GM23338 (cell line): ENCODE data around the gene APOBEC4. TPM values are rescaled to one million over a fixed set of nuclear protein-coding genes. Genes with fewer than 3 reads are reported as not detected.
A peak's percentile ranks its signal among the peaks of the same experiment; 100 is the strongest.

ENCODE experiments used
- ATAC-seq: fragments of 200-7000 bp; cut with Tn5 transposase; 3 replicates; pipeline ENCODE4 v1.9.1; 2020
- DNase-seq: peaks from one replicate; pipeline ENCODE4 v3.0.0-alpha.2; 2015; ENCODE audit warnings: low spot score
- H2AFZ ChIP-seq: fragments of 200-600 bp; sonication (generic); 2 replicates; pipeline ENCODE4 v1.8.0; 2016; ENCODE audit warnings: antibody characterized with exemption, mild to moderate bottlenecking, moderate library complexity
- H3F3A ChIP-seq: fragments of 200-600 bp; sonication (generic); replicated peaks from 2 replicates; pipeline ENCODE4 v1.8.0; 2017; ENCODE audit warnings: antibody characterized with exemption, mixed run types, low read depth
- H3K27ac ChIP-seq: fragments of 200-600 bp; sonication (generic); 2 replicates; pipeline ENCODE4 v1.6.1; 2016; ENCODE audit warnings: low read depth
- H3K27me3 ChIP-seq: fragments of 200-600 bp; sonication (generic); 2 replicates; pipeline ENCODE4 v1.8.0; 2016; ENCODE audit warnings: mild to moderate bottlenecking, mixed run types, moderate library complexity; ENCODE audit not compliant: insufficient read depth
- H3K36me3 ChIP-seq: fragments of 200-600 bp; sonication (generic); 2 replicates; pipeline ENCODE4 v1.8.0; 2016; ENCODE audit warnings: mild to moderate bottlenecking; ENCODE audit not compliant: insufficient read depth
- H3K4me1 ChIP-seq: fragments of 200-600 bp; sonication (generic); 2 replicates; pipeline ENCODE4 v1.8.0; 2016; ENCODE audit warnings: mild to moderate bottlenecking, moderate library complexity; ENCODE audit not compliant: insufficient read depth
- H3K4me2 ChIP-seq: fragments of 200-600 bp; sonication (generic); 2 replicates; pipeline ENCODE4 v1.7.1; 2017; ENCODE audit warnings: mixed run types
- H3K4me3 ChIP-seq: fragments of 200-600 bp; sonication (generic); 2 replicates; pipeline ENCODE4 v1.6.1; 2016; ENCODE audit warnings: mixed run types
- H3K79me2 ChIP-seq: fragments of 200-600 bp; sonication (generic); replicated peaks from 2 replicates; pipeline ENCODE4 v1.8.0; 2017; ENCODE audit warnings: mild to moderate bottlenecking; ENCODE audit not compliant: insufficient read depth
- H3K9me2 ChIP-seq: fragments of 200-600 bp; sonication (generic); 2 replicates; pipeline ENCODE4 v1.8.0; 2017; ENCODE audit not compliant: insufficient read depth
- H4K20me1 ChIP-seq: fragments of 200-600 bp; sonication (generic); replicated peaks from 2 replicates; pipeline ENCODE4 v1.8.0; 2017; ENCODE audit warnings: mild to moderate bottlenecking; ENCODE audit not compliant: insufficient read depth
- H3K27ac Mint-ChIP-seq: 2 replicates; pipeline ENCODE4 v1.8.0; 2020; ENCODE audit warnings: inconsistent platforms, mild to moderate bottlenecking, moderate library complexity, mixed read lengths
- H3K27me3 Mint-ChIP-seq: 3 replicates; pipeline ENCODE4 v1.8.0; 2022; ENCODE audit warnings: low read depth, mild to moderate bottlenecking, moderate library complexity, mixed read lengths, inconsistent platforms; ENCODE audit not compliant: insufficient read depth, poor library complexity
- H3K36me3 Mint-ChIP-seq: 3 replicates; pipeline ENCODE4 v1.8.0; 2021; ENCODE audit warnings: low read depth, mild to moderate bottlenecking, inconsistent platforms, moderate library complexity, mixed read lengths
- H3K4me1 Mint-ChIP-seq: 3 replicates; pipeline ENCODE4 v1.8.0; 2020; ENCODE audit warnings: mild to moderate bottlenecking, inconsistent platforms, mixed read lengths
- H3K4me3 Mint-ChIP-seq: 3 replicates; pipeline ENCODE4 v1.8.0; 2021; ENCODE audit warnings: moderate library complexity, mild to moderate bottlenecking, inconsistent platforms, mixed read lengths
- H3K9me3 Mint-ChIP-seq: 3 replicates; pipeline ENCODE4 v1.8.0; 2020; ENCODE audit warnings: moderate library complexity, mild to moderate bottlenecking, inconsistent platforms, mixed read lengths
- EZH2phosphoT487 ChIP-seq: fragments of 200-600 bp; sonication (generic); IDR thresholded peaks from one replicate; pipeline ENCODE4 v1.8.1; 2018; ENCODE audit warnings: antibody characterized with exemption; ENCODE audit not compliant: unreplicated experiment
- NANOG ChIP-seq: IDR thresholded peaks from 2 replicates; pipeline ENCODE4 v1.6.1; 2016; ENCODE audit warnings: antibody characterized with exemption, borderline replicate concordance
- POLR2AphosphoS5 ChIP-seq: IDR thresholded peaks from 2 replicates; pipeline ENCODE4 v1.6.1; 2016; ENCODE audit warnings: antibody characterized with exemption, low read depth
- STAT1 ChIP-seq: IDR thresholded peaks from one replicate; pipeline ENCODE4 v1.6.1; 2016; ENCODE audit warnings: antibody characterized with exemption; ENCODE audit not compliant: unreplicated experiment
- ZNF114 ChIP-seq: fragments of 250-450 bp; sonication (Bioruptor Pico); IDR thresholded peaks from 2 replicates; pipeline ENCODE4 v1.5.0; 2020; ENCODE audit warnings: mild to moderate bottlenecking, moderate library complexity
- ZNF331 ChIP-seq: fragments of 250-450 bp; sonication (Bioruptor Pico); IDR thresholded peaks from 2 replicates; pipeline ENCODE4 v1.5.0; 2020; ENCODE audit warnings: low read depth, mild to moderate bottlenecking, moderate library complexity
- polyA plus RNA-seq: library from polyadenylated mRNA; unstranded; fragments of >200 nt; fragmentation: Nextera tagmentation; extraction: Ambion mirVana; gene quantifications from 2 replicates; pipeline ENCODE4 v1.2.1, GENCODE V29; 2016
- total RNA-seq: library from RNA; depleted of rRNA; stranded (reverse); fragments of >200 nt; shearing (Covaris generic); gene quantifications from 2 replicates; pipeline ENCODE4 v1.2.3, GENCODE V29; 2014
- TF ChIP-seq, protein P1 (sequence below): fragments of 250-450 bp; sonication (Bioruptor Pico); IDR thresholded peaks from 2 replicates; pipeline ENCODE4 v1.5.0; 2020; ENCODE audit warnings: mild to moderate bottlenecking, moderate library complexity
- TF ChIP-seq, protein P2 (sequence below), 2 experiments: fragments of 200-600 bp in 1 of 2; sonication (generic) in 1 of 2; conservative IDR thresholded peaks; 2 replicates each; pipeline versions ENCODE4 v1.5.1 to v1.6.1; 2016 to 2017; ENCODE audit warnings: antibody characterized with exemption in 2 of 2, low read depth in 2 of 2, mild to moderate bottlenecking in 2 of 2, moderate library complexity in 1 of 2

The APOBEC4 gene
- total and polyA plus RNA-seq, 2 experiments from 2014 or later, result 0.10 TPM; not detected in 1

DNA sequence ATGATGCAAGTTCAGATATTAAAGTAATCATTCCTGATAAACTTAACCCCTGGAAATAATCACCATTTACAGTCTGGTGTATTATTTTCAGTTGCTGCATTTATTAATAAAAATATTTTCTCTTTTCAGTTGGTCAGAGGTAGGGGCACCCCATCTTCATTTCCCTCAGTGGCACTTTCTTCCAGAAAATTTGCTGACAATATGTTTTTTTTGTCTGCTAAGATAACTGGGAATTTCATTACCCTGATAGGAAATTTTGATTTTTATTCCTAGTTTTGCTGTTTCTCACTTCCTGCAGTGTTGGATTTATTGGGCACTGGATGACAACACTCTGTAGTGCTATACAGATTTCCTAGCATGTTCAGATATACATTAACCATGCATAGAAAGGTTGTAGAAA lies 33.1 kb upstream of the APOBEC4 start (continued):
- TF ChIP-seq, protein P1, sequence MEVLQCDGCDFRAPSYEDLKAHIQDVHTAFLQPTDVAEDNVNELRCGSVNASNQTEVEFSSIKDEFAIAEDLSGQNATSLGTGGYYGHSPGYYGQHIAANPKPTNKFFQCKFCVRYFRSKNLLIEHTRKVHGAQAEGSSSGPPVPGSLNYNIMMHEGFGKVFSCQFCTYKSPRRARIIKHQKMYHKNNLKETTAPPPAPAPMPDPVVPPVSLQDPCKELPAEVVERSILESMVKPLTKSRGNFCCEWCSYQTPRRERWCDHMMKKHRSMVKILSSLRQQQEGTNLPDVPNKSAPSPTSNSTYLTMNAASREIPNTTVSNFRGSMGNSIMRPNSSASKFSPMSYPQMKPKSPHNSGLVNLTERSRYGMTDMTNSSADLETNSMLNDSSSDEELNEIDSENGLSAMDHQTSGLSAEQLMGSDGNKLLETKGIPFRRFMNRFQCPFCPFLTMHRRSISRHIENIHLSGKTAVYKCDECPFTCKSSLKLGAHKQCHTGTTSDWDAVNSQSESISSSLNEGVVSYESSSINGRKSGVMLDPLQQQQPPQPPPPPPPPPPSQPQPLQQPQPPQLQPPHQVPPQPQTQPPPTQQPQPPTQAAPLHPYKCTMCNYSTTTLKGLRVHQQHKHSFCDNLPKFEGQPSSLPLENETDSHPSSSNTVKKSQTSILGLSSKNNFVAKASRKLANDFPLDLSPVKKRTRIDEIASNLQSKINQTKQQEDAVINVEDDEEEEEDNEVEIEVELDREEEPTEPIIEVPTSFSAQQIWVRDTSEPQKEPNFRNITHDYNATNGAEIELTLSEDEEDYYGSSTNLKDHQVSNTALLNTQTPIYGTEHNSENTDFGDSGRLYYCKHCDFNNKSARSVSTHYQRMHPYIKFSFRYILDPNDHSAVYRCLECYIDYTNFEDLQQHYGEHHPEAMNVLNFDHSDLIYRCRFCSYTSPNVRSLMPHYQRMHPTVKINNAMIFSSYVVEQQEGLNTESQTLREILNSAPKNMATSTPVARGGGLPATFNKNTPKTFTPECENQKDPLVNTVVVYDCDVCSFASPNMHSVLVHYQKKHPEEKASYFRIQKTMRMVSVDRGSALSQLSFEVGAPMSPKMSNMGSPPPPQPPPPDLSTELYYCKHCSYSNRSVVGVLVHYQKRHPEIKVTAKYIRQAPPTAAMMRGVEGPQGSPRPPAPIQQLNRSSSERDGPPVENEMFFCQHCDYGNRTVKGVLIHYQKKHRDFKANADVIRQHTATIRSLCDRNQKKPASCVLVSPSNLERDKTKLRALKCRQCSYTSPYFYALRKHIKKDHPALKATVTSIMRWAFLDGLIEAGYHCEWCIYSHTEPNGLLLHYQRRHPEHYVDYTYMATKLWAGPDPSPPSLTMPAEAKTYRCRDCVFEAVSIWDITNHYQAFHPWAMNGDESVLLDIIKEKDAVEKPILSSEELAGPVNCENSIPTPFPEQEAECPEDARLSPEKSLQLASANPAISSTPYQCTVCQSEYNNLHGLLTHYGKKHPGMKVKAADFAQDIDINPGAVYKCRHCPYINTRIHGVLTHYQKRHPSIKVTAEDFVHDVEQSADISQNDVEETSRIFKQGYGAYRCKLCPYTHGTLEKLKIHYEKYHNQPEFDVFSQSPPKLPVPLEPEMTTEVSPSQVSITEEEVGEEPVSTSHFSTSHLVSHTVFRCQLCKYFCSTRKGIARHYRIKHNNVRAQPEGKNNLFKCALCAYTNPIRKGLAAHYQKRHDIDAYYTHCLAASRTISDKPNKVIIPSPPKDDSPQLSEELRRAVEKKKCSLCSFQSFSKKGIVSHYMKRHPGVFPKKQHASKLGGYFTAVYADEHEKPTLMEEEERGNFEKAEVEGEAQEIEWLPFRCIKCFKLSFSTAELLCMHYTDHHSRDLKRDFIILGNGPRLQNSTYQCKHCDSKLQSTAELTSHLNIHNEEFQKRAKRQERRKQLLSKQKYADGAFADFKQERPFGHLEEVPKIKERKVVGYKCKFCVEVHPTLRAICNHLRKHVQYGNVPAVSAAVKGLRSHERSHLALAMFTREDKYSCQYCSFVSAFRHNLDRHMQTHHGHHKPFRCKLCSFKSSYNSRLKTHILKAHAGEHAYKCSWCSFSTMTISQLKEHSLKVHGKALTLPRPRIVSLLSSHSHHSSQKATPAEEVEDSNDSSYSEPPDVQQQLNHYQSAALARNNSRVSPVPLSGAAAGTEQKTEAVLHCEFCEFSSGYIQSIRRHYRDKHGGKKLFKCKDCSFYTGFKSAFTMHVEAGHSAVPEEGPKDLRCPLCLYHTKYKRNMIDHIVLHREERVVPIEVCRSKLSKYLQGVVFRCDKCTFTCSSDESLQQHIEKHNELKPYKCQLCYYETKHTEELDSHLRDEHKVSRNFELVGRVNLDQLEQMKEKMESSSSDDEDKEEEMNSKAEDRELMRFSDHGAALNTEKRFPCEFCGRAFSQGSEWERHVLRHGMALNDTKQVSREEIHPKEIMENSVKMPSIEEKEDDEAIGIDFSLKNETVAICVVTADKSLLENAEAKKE, result no peak
- TF ChIP-seq POLR2AphosphoS5 (no peak), STAT1 (no peak), NANOG (no peak), EZH2phosphoT487 (no peak), ZNF331 (CRISPR knock-in tag) (no peak)

DNA sequence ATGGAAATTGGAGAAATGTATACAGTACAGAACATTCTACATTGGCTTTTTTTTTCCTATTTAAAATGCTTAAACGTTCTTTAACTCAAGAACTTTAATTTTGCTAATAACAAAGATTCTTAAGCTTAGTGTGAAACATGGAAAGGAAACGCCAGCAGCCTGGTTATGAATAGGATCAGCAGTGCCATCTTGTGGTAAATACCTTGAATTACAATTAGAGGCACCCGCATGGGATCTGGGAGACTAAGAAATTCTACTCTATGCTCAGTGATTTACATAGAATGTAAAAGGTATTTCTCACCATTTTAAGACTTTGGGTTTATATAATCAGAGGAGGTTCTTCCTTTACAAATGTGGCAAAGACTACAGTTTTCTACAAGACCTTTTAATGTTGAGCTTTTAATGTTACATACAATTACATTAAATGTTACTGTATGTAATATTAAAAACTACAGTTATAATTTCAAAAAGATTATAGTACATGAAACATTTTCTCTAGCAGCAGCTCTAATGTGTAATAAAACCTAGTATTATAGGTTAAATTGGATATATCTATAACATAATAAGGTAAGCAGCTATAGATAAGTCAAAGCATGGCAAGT lies 32.1 kb upstream of the APOBEC4 start:
- Histone ChIP-seq H2AFZ (no peak overlapping the region), H3F3A (no peaks in the 10 kb centered on the region), H3K27ac (no peak overlapping the region), H3K4me3 (no peak overlapping the region), H3K9me2 (no peaks in the 10 kb centered on the region), H3K4me1 (no peaks in the 10 kb centered on the region), H3K27me3 (no peaks in the 10 kb centered on the region), H3K4me2 (no peak overlapping the region), H4K20me1 (no peaks in the 10 kb centered on the region), H3K79me2 (no peaks in the 10 kb centered on the region), H3K36me3 (no peaks in the 10 kb centered on the region)
- ATAC-seq (peak; percentile 74), DNase-seq (peak; percentile 87)
- Mint-ChIP-seq H3K36me3 (no peaks in the 10 kb centered on the region), H3K4me3 (no peak overlapping the region), H3K9me3 (no peaks in the 10 kb centered on the region), H3K27me3 (no peaks in the 10 kb centered on the region), H3K4me1 (no peaks in the 10 kb centered on the region; the same call in 1 of the 3 replicates), H3K27ac (no peak overlapping the region)
- no peak for TF ChIP-seq NANOG
- TF ChIP-seq, protein P2, sequence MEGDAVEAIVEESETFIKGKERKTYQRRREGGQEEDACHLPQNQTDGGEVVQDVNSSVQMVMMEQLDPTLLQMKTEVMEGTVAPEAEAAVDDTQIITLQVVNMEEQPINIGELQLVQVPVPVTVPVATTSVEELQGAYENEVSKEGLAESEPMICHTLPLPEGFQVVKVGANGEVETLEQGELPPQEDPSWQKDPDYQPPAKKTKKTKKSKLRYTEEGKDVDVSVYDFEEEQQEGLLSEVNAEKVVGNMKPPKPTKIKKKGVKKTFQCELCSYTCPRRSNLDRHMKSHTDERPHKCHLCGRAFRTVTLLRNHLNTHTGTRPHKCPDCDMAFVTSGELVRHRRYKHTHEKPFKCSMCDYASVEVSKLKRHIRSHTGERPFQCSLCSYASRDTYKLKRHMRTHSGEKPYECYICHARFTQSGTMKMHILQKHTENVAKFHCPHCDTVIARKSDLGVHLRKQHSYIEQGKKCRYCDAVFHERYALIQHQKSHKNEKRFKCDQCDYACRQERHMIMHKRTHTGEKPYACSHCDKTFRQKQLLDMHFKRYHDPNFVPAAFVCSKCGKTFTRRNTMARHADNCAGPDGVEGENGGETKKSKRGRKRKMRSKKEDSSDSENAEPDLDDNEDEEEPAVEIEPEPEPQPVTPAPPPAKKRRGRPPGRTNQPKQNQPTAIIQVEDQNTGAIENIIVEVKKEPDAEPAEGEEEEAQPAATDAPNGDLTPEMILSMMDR (conservative IDR thresholded peaks at IDR 0.05; ENCODE audit: low read depth in 2 of 2), result peak; percentile 78 to 85
- TF ChIP-seq ZNF114 (CRISPR knock-in tag), result no peak
- TF ChIP-seq, protein P1, result no peak
